GM18498 (cell line): ENCODE measurements around the gene PAXIP1.

Experiments used
- ATAC-seq: cut with Tn5 transposase; IDR thresholded peaks from one replicate; pipeline ENCODE4 v1.9.1; 2021; ENCODE audit warnings: mild to moderate bottlenecking, moderate library complexity; ENCODE audit not compliant: unreplicated experiment

Gene PAXIP1

GRCh38 chr7:154997840-154998370 is 5.0 kb downstream of the PAXIP1 start:
- no peak for ATAC-seq

DNA sequence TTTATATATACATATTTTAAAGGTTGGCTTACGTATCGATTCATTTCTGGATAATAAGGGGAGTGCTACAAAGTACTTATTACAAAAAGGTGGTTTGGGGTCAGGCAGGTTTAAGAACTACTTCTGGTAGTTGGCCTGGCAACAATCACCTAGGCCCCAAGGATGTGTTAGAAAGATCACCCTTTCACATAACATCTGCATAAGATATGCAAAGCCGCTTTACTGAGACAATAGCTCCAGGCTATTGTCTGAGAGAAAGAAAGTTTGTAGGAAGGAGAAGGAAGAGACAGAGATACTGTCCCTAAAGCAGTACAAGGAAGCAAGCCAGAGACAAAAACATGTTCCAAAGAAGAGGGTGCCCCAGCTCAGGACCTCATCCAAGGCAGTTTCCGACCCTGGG is 6.2 kb downstream of the PAXIP1 start:
- no peak for ATAC-seq

- no peak for ATAC-seq
These were observed 6.8 kb downstream of the PAXIP1 start for GRCh38 chr7:154996101-154996500.

- ATAC-seq: no peak
These were observed 7.9 kb downstream of the PAXIP1 start for GRCh38 chr7:154994996-154995395.

- no peak for ATAC-seq
These were observed 11.9 kb downstream of the PAXIP1 start for GRCh38 chr7:154990964-154991540.

DNA sequence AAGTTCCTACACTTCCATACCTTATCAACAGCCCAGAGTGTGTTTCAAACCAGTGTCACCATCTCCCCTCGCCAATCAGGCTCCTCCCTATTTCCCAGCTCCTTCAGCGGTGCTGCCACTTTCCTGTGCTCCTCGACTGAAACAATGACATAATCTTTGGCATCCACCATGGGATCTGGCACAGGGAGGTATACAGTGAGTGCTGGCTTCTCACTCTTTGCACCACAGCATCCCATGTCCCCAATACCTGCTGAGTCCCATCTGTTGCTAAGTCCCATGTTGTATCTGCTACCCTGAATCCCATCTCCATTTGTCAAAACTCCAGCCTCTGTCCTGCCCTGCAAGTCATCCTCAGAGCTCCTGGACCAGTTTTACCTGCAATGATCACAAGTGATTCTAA is 15.4 kb downstream of the PAXIP1 start:
- no peak for ATAC-seq

GRCh38 chr7:154986200-154986945 is 16.6 kb downstream of the PAXIP1 start:
- no peak for ATAC-seq

DNA sequence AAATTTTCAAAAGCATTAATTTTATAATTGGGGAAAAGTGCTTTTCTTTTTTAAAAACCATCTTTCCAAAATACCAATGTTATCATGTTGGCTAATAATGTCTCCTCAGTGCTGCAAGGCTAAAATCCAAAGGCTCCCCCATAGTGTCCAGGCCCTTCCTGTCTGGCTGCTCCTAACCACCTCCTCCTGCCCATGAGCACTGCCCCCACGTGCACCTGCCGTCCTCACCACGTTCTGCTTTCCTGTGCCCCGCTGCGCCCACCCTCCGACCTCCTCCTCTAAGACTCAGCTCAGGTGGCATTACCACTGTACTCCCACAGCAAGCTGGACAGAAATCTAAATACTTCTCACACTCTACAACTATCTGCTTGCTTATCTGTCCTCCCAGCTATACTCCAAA is 17.7 kb downstream of the PAXIP1 start:
- no peak for ATAC-seq

GRCh38 chr7:154984601-154985188 is 18.2 kb downstream of the PAXIP1 start:
- no peak for ATAC-seq

GRCh38 chr7:154978017-154978416 is 24.9 kb downstream of the PAXIP1 start:
- ATAC-seq: no peak

DNA sequence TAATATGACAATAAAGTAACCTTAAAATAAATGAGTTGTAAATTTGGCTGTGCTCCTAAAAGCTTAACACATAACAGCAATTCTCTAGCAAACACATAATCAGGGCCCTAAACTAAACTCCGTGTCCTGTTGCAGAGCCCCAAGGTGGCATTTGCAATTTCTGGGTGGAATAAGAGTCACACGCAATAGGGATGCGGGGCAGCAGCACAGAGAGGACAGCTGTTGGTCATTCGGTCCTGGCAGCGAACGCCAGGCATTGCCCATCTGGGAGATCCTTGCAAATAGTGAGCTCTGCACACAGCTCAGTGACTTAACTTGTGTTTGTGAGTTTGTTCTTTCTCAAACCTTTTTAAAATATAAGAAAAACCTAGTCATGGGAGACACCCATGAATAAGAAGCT is 25.7 kb downstream of the PAXIP1 start:
- no peak for ATAC-seq

GRCh38 chr7:154976844-154977243 is 26.1 kb downstream of the PAXIP1 start:
- no peak for ATAC-seq

DNA sequence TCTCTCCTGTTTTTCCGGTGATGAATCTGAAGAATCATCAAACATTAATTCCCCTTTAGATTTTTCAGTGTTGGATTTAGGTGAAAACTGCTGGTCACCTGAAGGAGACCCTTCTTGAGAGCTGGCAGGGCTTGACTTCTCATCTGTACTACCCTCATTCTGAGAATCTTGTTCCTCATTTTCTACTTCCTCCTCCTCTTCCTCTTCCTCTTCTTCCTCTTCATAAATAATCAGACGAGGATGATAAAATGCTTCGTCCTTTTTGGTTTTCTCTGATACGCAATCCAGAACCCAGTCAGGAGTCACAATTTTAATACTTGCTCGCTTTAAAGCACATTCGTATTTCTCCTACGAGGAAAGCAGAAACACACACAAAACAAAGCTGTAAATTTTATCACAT is 26.9 kb downstream of the PAXIP1 start:
- no peak for ATAC-seq

DNA sequence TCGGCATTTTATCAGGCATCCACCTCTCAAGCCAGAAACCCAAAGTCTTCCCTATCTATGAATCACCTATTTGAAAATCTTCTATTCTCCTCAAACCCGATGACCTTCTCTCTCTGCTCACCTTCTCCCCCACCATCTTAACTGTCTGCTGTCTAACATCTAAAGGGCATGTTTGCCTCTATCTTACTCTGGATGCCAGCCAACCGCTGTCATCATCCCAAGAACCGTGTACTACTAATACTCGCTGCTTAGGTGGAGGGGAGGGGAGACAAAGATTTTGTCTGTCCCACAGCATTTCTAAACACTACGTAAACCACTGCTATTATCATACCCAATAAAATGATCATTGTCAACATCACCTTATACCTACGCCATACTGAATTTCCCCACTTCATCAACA is 29.5 kb downstream of the PAXIP1 start:
- ATAC-seq: no peak

DNA sequence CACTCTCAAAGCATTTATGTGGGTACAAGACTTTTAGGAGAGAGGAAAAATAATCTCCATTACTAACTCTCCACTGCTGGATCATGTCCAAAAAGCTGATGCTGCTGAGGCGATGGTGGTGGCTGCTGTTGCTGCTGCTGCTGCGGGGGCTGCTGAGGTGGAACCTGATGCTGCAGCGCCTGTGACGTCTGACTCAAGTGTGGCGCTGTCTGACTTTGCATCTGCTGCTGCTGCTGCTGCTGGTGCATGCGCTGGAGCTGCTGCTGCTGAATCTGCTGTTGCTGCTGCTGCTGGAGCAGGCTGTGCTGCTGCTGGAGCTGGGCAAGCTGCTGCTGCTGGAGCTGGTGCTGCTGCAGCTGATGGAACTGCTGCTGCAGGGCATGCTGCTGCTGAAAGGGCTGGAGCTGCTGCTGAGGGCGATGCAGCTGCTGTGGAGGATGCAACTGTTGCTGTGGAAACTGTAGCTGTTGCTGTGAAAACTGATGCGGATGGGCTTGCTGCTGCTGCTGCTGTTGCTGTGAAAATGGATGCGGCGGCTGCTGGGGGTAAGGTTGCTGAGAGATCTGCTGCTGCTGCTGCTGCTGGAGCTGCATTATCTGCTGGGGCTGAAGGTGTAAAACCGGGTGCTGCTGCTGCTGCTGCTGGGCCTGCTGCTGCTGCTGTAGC is 34.5 kb downstream of the PAXIP1 start:
- no peak for ATAC-seq

DNA sequence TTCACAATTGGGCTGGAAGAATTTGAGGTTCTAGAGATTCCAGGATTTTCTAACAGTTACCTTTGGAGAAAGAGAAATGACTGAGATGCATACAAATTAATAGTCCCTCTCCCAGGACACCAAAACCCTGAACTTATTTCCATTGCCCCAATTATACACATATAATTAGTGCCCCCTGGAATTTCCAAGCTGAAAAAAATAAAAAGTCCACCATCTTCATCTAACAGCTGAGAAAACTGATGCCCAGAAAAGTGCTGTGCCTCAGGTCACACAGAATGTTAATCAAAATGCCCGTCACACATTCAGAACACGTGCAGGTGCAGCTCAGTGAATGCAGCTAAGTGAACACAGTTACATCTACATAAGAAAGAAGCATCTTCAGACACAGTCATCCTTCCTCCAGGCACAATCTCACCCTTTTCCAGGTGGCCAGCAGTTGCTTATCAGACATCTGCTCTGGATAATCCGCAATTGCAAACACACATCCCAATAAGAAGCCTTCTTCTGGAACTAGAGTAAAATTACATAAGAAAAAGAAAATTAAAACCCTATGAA is 35.4 kb downstream of the PAXIP1 start:
- ATAC-seq: no peak

GRCh38 chr7:154965014-154965413 is 37.9 kb downstream of the PAXIP1 start:
- no peak for ATAC-seq

DNA sequence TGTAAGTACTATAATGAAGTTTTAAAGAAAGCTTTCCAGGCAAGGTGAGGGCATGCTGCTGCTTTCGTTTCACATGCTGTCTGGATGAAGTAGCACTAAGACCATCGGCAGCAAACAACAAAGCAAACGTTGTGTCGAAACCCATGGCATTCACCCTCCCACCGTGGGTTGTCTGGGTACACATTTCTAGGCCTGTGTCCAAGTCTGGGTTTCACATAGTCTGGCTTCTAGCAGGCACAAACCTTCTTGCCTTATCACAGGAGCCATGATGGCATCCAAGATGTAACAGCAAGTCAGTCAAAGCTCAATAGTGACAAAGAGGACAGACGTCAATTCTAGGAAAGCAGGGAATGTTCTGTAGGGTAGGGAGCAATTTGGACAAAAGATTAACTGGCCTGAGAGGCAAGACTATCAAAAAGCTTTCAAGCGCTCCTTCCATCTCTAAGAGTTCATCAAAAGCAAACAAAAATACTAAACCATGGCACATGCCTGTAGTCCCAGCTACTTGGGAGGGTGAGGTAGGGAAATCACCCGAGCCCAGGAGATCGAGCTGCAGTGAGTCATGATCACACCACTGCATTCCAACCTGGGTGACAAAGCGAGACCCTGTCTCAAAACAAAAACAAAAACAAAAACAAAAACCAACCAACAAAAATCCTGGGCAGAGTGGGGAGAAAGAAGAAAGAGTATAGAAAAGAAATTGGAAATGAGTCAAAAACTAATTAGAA is 42.7 kb downstream of the PAXIP1 start:
- ATAC-seq: no peak

GRCh38 chr7:154956427-154956826 is 46.5 kb downstream of the PAXIP1 start:
- ATAC-seq: no peak

- ATAC-seq: no peak
These were observed 49.8 kb downstream of the PAXIP1 start for GRCh38 chr7:154953006-154953684.
